LNCaP clone FGC (cell line): ENCODE results near the gene YJEFN3.

Experiments
- DNase-seq: peaks from one replicate; pipeline ENCODE4 v3.0.0-alpha.2; 2011; ENCODE audit warnings: low read depth
- H3K4me3 ChIP-seq: 2 replicates; pipeline ENCODE4 v1.5.1; 2011; ENCODE audit warnings: mild to moderate bottlenecking, low read depth, low read length, control low read depth
- CTCF ChIP-seq: IDR thresholded peaks from 2 replicates; pipeline ENCODE4 v1.5.1; 2012; ENCODE audit warnings: mild to moderate bottlenecking; ENCODE audit not compliant: control insufficient read depth, insufficient read depth; ENCODE audit errors: extremely low read depth

The YJEFN3 gene

GRCh38 chr19:19551853-19552192 is 23.1 kb downstream of the YJEFN3 start:
- no peak for TF ChIP-seq CTCF
- no peak overlapping the region for H3K4me3 ChIP-seq
- no peak for DNase-seq

- H3K4me3 ChIP-seq = no peak overlapping the region
- peak; percentile 13; the same call in 1 of the 2 replicates for TF ChIP-seq CTCF
- no peak for DNase-seq
Observed at GRCh38 chr19:19552798-19553197, 24.1 kb downstream of the YJEFN3 start.

- H3K4me3 ChIP-seq = no peak overlapping the region
- DNase-seq = no peak
- no peak for TF ChIP-seq CTCF
Observed at GRCh38 chr19:19553670-19554069, 25.0 kb downstream of the YJEFN3 start.

- peak; percentile 72 for TF ChIP-seq CTCF
- no peak overlapping the region for H3K4me3 ChIP-seq
- DNase-seq = no peak
Observed at GRCh38 chr19:19554074-19555023, 25.6 kb downstream of the YJEFN3 start.

GRCh38 chr19:19558055-19558454 is 29.3 kb downstream of the YJEFN3 start:
- TF ChIP-seq CTCF = no peak
- no peak overlapping the region for H3K4me3 ChIP-seq
- DNase-seq = no peak

GRCh38 chr19:19558636-19559035 is 29.9 kb downstream of the YJEFN3 start:
- no peak for DNase-seq
- TF ChIP-seq CTCF = no peak
- H3K4me3 ChIP-seq = no peak overlapping the region

- DNase-seq = no peak
- H3K4me3 ChIP-seq = no peak overlapping the region
- no peak for TF ChIP-seq CTCF
Observed at GRCh38 chr19:19559931-19560330, 31.2 kb downstream of the YJEFN3 start.
